HG02798 (cell line): ENCODE results near the gene FAM222B.
"Not testable (repeated sequence)": the region's sequence is repeated elsewhere in the genome, so short reads cannot be mapped to it uniquely, and the experiment has no call there.

Experiments
- ATAC-seq: cut with Tn5 transposase; IDR thresholded peaks from one replicate; pipeline ENCODE4 v1.9.1; 2021; ENCODE audit warnings: mild to moderate bottlenecking; ENCODE audit not compliant: unreplicated experiment, poor library complexity

Gene FAM222B

DNA sequence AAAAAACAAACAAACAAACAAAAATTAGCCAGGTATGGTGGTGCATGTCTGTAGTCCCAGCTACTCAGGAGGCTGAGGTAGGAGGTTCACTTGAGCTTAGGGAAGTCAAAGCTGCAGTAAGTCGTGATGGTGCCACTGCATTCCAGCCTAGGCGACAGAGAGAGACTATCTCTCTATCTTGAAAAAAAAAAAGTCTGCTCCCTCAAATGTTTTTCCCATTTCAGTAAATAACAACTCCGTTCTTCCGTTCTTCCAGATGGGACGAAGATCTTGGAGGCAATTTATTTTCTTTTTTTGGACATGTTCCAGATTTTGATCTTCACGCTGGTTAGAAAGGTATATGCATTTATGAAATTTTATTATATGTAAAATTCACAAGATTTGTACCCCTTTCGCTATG lies 31.2 kb upstream of the FAM222B start:
- no peak for ATAC-seq

DNA sequence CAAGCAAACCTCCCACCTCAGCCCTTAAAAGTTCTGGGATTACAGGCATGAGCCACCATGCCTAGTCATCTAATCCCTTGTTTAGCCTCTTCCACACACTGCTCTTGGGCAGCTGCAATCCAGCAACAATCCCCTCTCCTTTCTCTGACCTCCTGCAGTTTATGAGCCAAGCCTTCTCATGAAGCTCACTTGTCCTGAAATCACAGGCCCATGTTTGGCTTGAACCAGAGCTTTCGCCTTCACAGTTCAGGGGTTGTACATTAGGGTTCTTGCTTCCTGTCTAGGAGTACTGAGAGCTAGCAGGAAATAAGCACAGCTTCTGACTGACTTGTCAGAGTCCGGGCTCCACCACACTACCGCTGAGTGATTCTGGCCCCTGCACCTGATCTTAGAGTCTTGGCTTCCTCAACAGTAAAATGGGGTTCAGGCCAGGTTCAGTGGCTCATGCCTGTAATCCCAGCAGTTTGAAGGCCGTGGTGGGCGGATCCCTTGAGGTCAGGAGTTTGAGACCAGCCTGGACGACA lies 28.5 kb upstream of the FAM222B start:
- ATAC-seq = peak; percentile 81

DNA sequence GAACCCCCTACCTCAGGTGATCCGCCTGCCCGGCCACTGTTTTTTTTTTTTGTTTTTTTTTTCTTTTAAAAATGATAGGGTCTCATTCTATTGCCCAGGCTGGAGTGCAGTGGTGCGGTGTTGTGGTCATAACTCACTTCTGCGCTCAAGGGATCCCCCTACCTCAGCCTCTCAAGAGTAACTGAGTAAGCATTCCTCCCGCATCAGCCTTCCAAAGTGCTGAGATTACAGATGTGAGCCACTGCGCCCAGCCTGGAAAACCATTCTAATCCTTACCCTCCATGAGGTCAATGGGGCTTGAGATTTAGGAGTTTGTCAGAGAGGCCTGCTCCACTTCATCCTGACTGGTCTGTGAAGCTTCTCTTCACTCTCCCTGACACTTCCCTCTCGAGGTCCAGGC lies 24.7 kb upstream of the FAM222B start:
- no peak for ATAC-seq

DNA sequence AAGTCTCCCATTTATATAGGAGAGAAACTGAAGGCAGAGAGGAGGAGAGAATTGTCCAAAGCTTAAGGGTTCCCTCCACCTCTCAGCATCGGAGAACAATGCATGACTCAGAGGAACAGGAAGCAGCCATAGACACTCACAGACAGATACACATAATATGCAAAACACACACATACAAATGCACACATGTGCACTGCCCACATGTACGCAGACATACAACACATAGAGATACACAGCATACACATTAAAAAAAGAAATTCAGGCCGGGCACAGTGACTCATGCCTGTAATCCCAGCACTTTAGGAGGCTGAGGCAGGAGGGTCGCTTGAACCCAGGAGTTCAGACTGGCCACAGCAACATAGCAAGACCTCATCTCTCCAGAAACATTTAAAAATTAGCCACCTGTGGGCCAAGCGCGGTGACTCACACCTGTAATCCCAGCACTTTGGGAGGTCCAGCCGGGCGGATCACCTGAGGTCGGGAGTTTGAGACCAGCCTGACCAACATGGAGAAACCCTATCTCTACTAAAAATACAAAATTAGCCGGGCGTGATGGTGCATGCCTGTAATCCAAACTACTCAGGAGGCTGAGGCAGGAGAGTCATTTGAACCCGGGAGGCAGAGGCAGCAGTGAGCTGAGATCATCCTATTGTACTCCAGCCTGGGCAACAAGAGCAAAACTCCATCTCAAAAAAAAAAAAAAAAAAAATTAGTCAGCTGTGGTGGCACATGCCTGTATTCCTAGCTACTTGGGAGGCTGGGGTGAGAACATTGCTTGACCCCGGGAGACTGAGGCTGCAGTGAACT lies 23.6 kb upstream of the FAM222B start:
- no peak for ATAC-seq

DNA sequence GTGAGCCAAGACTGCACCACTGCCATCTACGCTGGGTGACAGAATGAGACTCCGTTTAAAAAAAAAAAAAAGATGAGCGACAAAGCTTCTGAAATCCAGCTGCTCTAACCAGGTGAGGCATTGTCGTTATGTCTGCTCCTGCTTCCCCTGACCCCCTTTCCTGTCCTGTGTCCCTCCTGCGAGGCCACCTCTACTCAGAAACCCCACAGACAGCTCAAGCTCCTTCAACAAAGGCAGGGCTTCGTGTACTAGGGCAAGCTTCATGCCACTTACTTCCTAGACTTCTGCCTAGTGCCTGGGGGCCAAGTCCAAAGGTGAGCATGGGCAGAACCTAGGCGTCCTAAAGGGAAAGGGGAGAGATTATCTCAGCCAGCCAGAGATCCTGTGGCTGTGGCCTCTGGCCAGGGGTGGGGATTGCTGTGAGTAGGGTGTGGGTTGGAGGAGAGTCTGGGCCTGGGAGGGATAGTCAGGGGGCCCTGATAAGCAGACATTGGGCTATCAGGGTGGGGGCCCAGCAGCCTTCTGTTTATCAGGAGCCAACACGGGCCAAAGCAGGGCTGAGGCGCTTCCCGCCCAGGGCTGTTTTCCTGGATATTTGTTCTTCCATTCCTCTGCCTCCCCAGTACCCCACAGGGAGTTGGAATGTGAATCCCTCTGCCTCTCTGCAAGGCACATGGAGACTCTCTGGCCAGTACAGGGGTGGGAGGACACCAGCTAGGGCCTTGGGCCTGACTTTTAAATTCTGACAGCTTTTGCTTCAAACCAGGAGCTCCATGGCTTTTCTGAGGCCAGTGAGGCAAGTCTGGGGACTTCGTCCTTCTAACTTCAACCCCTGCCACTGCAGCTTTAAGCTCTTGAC lies 22.6 kb upstream of the FAM222B start:
- no peak for ATAC-seq

DNA sequence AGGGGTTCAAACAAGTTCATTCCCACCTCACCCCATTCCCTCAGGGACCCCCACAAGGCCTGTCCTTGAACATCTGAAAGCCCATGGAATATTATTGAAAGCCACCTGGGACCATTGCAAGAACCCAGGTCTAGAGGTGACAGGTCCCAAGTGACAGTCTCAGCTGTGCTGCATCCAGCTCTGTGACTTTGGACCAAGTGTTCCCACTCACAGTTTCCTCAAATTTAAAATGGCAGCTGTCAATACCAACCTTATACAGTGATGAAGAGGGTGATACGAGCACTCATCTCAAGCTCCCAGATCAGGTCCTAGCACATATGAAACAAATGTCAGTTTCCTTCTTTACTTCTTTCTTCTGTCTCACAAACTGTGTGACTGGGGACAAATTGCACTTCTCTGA lies 21.4 kb upstream of the FAM222B start:
- ATAC-seq = no peak

DNA sequence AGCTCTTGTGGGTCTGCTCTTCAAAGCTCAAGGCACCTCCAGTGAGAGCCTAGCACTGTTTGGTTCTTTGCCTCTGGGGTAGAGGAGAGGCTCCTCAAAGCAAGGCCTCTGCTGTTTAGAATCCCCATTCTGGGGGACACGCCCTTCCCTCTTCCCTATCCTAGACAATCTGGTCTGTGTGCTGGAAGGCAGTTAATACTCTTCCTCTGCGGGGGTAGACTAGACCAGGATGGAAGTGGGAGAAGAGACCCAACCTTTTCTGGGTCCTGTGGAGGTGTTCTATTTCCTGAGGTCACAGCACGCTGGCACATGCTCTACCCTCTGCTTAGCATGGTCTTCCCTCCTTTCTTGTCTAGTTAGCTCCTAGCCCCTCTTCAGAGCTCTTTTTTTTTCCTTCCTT lies 20.0 kb upstream of the FAM222B start:
- ATAC-seq = no peak

DNA sequence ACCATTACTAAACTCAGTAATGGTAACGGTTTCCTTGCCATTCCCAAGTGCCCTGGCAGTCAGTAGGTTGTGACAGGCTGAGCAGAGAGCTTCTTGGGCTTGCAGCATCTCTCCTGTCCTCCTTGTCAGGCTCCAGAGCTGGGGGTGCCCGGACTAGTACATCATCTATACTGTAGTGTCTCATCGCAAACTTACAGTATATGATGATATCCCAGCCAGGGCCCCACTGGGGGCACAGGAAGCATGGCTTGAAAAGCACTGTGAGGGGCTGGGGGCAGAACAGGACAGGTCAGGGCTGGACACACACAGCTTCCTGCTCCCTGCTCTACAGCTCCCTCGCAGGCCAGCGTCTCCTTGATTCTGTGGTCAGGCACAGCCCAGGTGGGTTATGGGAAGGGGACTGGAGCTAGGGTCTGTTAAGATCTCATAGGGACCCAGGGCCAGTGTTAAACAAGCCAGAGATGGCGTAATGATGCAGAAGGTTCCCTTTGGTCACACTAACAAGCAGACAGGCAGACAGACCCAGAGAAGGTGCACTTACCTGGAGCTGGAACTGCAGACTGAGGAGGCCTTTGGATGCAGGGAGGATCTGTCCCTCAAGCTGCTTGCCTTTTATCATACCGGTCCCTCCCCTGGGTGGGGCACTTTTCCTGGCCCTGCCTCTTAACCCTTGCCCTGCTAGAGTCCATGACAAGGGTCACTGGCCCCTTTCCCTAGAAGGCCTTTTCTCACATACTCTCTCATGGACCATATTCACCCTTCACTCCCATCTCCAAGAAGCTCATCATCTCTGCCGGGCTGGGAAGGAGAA lies 19.0 kb upstream of the FAM222B start:
- no peak for ATAC-seq

DNA sequence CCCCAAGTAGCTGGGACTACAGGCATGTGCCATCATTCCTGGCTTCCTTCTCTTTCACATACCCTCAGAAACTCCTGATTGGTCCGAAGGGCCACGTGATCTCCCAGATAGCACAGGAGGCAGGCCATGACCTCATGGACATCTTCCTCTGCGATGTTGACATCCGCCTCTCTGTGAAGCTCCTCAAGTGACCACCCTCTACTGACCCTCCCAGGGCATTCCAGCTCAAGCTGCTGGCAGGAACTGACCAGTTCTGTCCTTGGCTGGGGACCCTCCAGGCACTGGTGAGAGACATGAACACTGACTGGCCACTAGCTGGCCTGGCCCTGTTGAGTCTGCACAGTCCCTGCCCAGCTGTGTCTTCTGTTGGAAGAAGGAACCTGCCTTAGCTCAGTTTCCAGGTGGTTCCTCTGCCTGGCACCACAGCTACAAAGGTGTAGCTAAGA lies 17.8 kb upstream of the FAM222B start:
- no peak for ATAC-seq

DNA sequence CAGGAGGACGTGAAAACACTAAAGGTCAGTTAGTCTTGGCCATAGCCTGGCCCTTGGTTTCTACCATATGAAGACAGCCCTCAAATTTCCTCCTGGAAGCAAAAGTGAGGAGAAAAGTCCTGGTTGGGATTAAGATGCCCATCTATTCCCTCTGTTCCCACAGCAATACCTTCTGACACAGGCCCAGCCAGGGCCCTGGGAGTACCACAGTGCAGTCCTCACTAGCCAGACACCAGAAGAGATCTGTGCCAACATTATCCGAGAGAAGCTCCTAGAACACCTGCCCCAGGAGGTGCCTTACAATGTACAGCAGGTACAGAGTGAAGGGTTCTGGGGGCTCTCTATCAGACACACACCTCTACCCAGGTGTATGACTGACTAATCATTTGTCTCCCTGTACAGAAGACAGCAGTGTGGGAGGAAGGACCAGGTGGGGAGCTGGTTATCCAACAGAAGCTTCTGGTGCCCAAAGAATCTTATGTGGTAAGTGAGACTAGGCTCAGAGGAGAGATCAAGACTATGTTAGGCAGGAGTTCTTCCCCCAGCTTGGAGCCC lies 16.3 kb upstream of the FAM222B start:
- no peak for ATAC-seq

DNA sequence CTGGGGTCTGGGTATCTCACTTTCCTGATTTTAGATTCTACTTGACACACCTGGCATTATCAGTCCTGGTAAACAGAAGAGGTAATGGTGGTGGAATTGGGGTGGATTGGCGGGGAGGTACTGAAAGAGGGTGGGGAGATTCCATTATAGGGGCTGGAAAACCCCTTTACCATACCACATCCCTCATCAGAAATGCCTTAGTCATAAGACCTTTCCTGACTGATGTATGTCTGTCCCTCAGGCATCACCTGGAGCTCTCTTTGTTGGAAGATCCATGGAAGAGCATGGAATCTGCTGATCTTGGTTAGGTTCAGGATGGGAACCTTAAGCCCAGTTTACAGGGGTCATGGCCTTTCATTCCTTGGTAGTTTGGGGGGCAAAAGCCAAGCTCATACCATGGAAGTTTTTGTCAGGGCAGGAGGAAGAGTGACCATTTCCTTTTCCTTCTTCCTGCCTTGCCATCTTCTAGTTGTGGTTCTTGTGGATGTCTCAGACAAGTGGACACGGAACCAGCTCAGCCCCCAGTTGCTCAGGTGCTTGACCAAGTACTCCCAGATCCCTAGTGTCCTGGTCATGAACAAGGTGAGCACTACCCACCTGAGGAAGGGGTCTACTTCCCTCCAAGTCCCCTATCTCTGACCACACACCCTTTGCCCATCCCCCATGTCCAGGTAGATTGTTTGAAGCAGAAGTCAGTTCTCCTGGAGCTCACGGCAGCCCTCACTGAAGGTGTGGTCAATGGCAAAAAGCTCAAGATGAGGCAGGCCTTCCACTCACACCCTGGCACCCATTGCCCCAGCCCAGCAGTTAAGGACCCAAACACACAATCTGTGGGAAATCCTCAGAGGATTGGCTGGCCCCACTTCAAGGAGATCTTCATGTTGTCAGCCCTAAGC lies 15.6 kb upstream of the FAM222B start:
- ATAC-seq = no peak

DNA sequence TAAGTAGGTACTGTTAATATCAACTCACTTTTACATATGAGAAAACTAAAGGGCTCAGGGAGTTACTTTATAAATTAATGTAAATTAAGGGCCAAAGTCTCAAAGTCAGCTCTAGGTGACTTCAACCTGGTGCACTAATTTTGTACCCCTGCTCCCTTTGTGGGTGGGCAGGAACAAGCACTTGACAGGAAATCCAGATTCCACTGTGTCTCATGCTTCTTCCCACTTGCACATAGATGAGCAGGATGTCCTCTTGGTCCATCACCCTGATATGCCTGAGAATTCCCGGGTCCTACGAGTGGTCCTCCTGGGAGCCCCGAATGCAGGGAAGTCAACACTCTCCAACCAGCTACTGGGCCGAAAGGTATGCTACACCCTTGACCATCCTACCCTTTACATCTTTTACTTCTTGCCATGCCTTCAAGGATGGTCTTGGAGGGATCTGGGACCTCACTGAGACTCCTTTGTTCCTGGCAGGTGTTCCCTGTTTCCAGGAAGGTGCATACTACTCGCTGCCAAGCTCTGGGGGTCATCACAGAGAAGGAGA lies 13.5 kb upstream of the FAM222B start:
- no peak for ATAC-seq

DNA sequence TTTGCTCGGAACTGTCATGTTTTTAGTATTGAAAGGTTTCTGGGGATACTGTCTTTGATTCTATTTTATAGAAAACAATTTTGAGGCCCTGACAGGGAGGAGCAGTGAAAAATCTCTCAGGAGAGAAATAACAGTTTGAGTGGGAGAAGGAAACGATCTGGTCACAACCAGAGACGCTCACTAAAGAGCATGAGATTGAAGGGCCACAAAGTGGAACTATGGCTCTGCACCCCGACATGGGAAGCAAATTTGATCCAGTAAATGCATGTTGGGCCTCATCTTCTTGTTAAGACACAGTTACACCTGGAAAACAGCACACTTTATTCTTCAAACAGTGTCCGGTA lies 12.7 kb upstream of the FAM222B start:
- no peak for ATAC-seq

DNA sequence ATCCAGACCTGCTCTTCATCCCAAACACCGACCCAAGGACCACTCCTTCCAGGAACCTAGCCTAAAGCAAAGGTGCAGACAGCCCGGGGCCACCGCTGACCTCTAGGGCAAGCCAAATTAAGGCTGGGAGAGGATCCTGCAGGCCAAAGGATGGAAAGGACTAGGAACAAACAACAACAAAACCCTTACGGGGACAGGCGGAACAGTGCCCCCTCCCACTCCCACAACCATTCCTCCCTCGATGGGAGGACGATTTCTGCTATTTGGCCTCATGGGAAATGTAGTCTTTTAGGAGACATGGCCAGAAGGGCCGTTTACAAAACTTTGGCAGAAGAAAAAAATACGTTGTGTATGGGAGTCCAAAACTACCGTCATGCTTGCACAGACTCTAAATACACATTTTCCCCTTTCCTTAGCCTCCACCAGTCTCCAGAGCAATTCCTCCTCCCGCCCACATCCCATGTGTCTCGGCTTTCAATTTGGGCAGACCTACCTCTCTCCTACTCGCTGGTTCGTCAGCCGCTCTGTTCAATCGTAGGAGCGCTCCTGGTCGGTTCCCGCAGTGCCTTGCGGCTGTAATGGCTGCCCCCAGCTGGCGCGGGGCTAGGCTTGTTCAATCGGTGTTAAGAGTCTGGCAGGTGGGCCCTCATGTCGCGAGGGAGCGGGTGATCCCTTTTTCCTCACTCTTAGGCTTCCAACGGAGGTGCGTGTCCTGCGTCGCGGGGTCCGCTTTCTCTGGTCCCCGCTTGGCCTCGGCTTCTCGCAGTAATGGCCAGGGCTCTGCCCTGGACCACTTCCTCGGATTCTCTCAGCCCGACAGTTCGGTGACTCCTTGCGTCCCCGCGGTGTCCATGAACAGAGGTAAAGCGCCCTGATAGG lies 12.1 kb upstream of the FAM222B start, which contains the start of gene ERAL1:
ERAL1 (plus strand) TSS at position 560 of the 879 bp plus-strand sequence; CDS start at position 579, 19 bp downstream.
- peak; percentile 97 for ATAC-seq

DNA sequence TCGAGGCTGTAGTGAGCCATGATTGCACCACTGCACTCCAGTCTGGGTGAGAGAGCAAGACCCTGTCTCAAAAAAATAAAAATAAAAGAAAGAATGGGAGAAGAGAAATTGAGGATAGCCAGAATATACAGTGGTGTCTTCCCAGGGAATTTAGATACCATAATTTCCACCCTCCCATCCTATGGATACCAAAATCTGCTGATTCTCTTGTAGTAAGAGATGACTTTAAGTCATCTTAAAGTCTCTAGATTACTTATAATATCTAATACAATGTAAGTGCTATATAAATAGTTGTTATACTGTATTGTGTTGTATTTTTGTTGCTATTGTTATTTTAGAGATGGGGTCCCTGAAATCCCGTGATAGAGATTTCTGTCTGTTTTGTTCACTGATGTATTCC lies 10.7 kb upstream of the FAM222B start:
- no peak for ATAC-seq

DNA sequence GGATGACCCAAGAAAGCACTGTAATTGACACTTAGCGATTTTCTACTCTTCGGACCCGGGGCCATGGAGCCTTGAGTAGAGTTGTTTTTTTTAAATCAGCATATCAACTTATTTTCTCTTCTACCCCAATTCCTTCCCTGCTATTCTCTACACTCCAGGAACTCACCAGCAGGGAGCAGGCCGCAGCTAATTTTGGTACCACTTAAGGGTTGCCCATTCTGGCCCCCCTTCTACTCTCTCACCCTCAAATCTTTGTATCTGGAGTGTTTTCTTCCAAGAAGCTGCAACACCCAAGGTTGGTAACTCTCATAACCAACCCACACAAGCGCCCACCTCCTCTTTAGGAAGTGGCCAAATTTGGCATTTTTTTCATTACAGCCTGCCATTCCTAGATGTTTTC lies 6.7 kb upstream of the FAM222B start:
- ATAC-seq = no peak

DNA sequence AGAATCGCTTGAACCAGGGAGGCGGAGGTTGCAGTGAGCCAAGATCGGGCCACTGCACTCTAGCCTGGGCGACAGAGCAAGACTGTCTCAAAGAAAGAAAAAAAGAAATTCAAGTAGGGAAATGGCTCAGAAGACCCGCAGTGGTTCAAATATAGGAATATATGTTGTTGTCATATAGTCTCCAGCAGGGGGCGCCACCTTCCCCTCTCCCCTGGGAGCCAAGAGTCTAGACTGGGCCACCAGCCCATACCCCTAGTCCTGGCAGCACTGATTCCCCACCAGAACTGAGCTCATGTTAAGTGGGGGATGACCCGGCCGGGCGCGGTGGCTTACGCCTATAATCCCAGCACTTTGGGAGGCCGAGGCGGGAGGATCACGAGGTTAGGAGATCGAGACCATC lies 6.1 kb upstream of the FAM222B start:
- not testable (repeated sequence) for ATAC-seq

DNA sequence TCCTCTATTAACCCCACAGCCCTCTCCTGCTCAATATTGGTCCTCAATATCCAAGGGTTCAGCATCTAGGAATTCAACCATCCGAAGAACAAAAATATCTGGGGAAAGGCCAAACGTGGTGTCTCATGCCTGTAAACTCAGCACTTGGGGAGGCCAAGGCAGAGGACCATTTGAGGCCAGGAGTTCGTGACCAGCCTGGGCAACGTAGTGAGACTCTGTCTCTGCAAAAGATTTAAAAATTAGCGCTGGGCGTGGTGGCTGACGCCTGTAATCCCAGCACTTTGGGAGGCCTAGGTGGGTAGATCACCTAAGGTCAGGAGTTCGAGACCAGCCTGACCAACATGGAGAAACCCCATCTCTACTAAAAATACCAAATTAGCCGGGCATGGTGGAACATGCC lies 4.1 kb upstream of the FAM222B start:
- not testable (repeated sequence) for ATAC-seq
